Neural cell (in vitro differentiated cells): ENCODE data around the gene ASH1L. TPM values are rescaled to one million over a fixed set of nuclear protein-coding genes. Genes with fewer than 3 reads are reported as not detected.
A peak's percentile ranks its signal among the peaks of the same experiment; 100 is the strongest.

Source experiments
- H2AFZ ChIP-seq: fragments of 200-600, 300-800 bp; sonication (generic), shearing (Covaris generic); 2 replicates; pipeline ENCODE4 v1.6.0; 2014; ENCODE audit warnings: low read depth, mild to moderate bottlenecking, antibody characterized with exemption, low read length, moderate library complexity
- H3F3A ChIP-seq: fragments of 200-600 bp; shearing (Covaris generic); 2 replicates; pipeline ENCODE4 v1.6.1; 2016; ENCODE audit warnings: mild to moderate bottlenecking, moderate library complexity, mixed read lengths, antibody characterized with exemption, low read length; ENCODE audit not compliant: insufficient read depth, poor library complexity, severe bottlenecking
- H3K27ac ChIP-seq: fragments of 200-600, 300-800 bp; sonication (generic), shearing (Covaris generic); 2 replicates; pipeline ENCODE4 v1.5.1; 2014; ENCODE audit warnings: mild to moderate bottlenecking, low read length, moderate library complexity
- H3K27me3 ChIP-seq: fragments of 300-800, 200-600 bp; sonication (generic), shearing (Covaris generic); 2 replicates; pipeline ENCODE4 v1.6.0; 2014; ENCODE audit warnings: mild to moderate bottlenecking, low read depth, low read length, moderate library complexity; ENCODE audit not compliant: insufficient read depth
- H3K36me3 ChIP-seq: fragments of 300-800, 200-600 bp; sonication (generic), shearing (Covaris generic); 2 replicates; pipeline ENCODE4 v1.5.1; 2014; ENCODE audit warnings: mild to moderate bottlenecking, antibody characterized with exemption, low read length, moderate library complexity; ENCODE audit not compliant: insufficient read depth
- H3K4me2 ChIP-seq: fragments of 300-800, 200-600 bp; sonication (generic), shearing (Covaris generic); 2 replicates; pipeline ENCODE4 v1.6.0; 2014; ENCODE audit warnings: mild to moderate bottlenecking, low read length
- H3K4me3 ChIP-seq: fragments of 300-800, 200-600 bp; sonication (generic), shearing (Covaris generic); 2 replicates; pipeline ENCODE4 v1.5.1; 2014; ENCODE audit warnings: mild to moderate bottlenecking, low read length, moderate library complexity
- H3K79me2 ChIP-seq: fragments of 200-600 bp; shearing (Covaris generic); replicated peaks from 2 replicates; pipeline ENCODE4 v1.6.0; 2014; ENCODE audit warnings: mild to moderate bottlenecking, low read length, moderate library complexity; ENCODE audit not compliant: insufficient read depth
- H3K9ac ChIP-seq: fragments of 300-800, 200-600 bp; sonication (generic), shearing (Covaris generic); 2 replicates; pipeline ENCODE4 v1.6.1; 2016; ENCODE audit warnings: mild to moderate bottlenecking, low read length, mixed read lengths
- H3K9me2 ChIP-seq: fragments of 200-600 bp; shearing (Covaris generic); 2 replicates; pipeline ENCODE4 v1.6.1; 2016; ENCODE audit warnings: mild to moderate bottlenecking, low read length, mixed read lengths; ENCODE audit not compliant: insufficient read depth
- H3K9me3 ChIP-seq: fragments of 200-600, 300-800 bp; sonication (generic), shearing (Covaris generic); 2 replicates; pipeline ENCODE4 v1.6.1; 2016; ENCODE audit warnings: mild to moderate bottlenecking, mixed run types, low read length, moderate library complexity, mixed read lengths
- H4K20me1 ChIP-seq: fragments of 200-600 bp; shearing (Covaris generic); 2 replicates; pipeline ENCODE4 v1.6.1; 2016; ENCODE audit warnings: mild to moderate bottlenecking, mixed run types; ENCODE audit not compliant: insufficient read depth
- EP300 ChIP-seq: fragments of 450-650 bp; conservative IDR thresholded peaks from 2 replicates; pipeline ENCODE4 v1.6.1; 2014; ENCODE audit warnings: antibody characterized with exemption, mild to moderate bottlenecking, moderate library complexity; ENCODE audit not compliant: poor library complexity, severe bottlenecking
- EZH2 ChIP-seq: fragments of 200-600, 300-800 bp; shearing (Covaris generic), sonication (generic); IDR thresholded peaks from 2 replicates; pipeline ENCODE4 v1.6.1; 2014; ENCODE audit warnings: antibody characterized with exemption, low read length, borderline replicate concordance, mild to moderate bottlenecking; ENCODE audit not compliant: insufficient read depth, poor library complexity, severe bottlenecking
- MXI1 ChIP-seq: fragments of 450-650 bp; conservative IDR thresholded peaks from 2 replicates; pipeline ENCODE4 v1.6.1; 2014; ENCODE audit warnings: antibody characterized with exemption, mild to moderate bottlenecking; ENCODE audit not compliant: poor library complexity, severe bottlenecking
- POLR2AphosphoS5 ChIP-seq: IDR thresholded peaks from 2 replicates; pipeline ENCODE4 v1.6.1; 2012
- RAD21 ChIP-seq: fragments of 450-650 bp; conservative IDR thresholded peaks from 2 replicates; pipeline ENCODE4 v1.6.1; 2014; ENCODE audit warnings: antibody characterized with exemption, mild to moderate bottlenecking, moderate library complexity
- SMC3 ChIP-seq: fragments of 450-650 bp; conservative IDR thresholded peaks from 2 replicates; pipeline ENCODE4 v1.6.1; 2014; ENCODE audit warnings: antibody characterized with exemption, mild to moderate bottlenecking, moderate library complexity; ENCODE audit not compliant: poor library complexity
- TAF1 ChIP-seq: IDR thresholded peaks from 2 replicates; pipeline ENCODE4 v1.6.1; 2012; ENCODE audit warnings: low read depth
- polyA plus RNA-seq: library from polyadenylated mRNA; depleted of rRNA; stranded (reverse); fragments of >200 nt; gene quantifications from 2 replicates; pipeline ENCODE4 v1.2.3, GENCODE V29; 2014
- TF ChIP-seq, protein P1 (sequence below): IDR thresholded peaks from 2 replicates; pipeline ENCODE4 v1.6.1; 2012; ENCODE audit warnings: borderline replicate concordance
- TF ChIP-seq, protein P2 (sequence below): fragments of 450-650 bp; IDR thresholded peaks from 2 replicates; pipeline ENCODE4 v1.5.1; 2014; ENCODE audit warnings: antibody characterized with exemption, mild to moderate bottlenecking, moderate library complexity; ENCODE audit not compliant: poor library complexity, severe bottlenecking

ASH1L gene
- polyA plus RNA-seq, 1 donor from 2014 or later: 16.2 TPM

DNA sequence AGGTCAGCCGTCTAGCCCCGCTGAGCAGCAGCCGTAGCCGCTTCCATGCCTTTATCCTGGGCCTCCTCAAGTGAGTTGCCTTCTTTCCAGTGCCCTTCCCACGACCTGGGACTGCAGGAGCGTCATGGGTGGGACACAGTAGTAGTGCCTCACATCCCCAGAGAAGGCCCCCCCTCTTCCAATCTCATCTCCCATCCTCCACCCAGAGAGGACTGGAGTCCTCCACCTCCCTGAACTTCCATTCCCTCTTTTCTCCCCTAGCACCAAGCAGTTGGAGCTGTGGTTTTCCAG lies 237.1 kb downstream of the ASH1L start:
- Histone ChIP-seq H3K4me2 (no peak overlapping the region), H2AFZ (no peak overlapping the region), H3K36me3 (peaks cover 4% of the 10 kb centered on the region), H3K27me3 (no peaks in the 10 kb centered on the region), H4K20me1 (peaks cover 7% of the 10 kb centered on the region), H3K79me2 (peaks cover 21% of the 10 kb centered on the region), H3K9ac (no peak overlapping the region), H3K4me3 (peak overlapping the region; percentile 90), H3F3A (no peaks in the 10 kb centered on the region), H3K27ac (no peak overlapping the region), H3K9me2 (no peaks in the 10 kb centered on the region), H3K9me3 (no peaks in the 10 kb centered on the region)
- no peak for TF ChIP-seq RAD21
- TF ChIP-seq POLR2AphosphoS5: no peak
- TF ChIP-seq EP300: no peak
- no peak for TF ChIP-seq TAF1

- TF ChIP-seq EP300: no peak
- TF ChIP-seq SMC3: peak; percentile 42
- TF ChIP-seq, protein P1, sequence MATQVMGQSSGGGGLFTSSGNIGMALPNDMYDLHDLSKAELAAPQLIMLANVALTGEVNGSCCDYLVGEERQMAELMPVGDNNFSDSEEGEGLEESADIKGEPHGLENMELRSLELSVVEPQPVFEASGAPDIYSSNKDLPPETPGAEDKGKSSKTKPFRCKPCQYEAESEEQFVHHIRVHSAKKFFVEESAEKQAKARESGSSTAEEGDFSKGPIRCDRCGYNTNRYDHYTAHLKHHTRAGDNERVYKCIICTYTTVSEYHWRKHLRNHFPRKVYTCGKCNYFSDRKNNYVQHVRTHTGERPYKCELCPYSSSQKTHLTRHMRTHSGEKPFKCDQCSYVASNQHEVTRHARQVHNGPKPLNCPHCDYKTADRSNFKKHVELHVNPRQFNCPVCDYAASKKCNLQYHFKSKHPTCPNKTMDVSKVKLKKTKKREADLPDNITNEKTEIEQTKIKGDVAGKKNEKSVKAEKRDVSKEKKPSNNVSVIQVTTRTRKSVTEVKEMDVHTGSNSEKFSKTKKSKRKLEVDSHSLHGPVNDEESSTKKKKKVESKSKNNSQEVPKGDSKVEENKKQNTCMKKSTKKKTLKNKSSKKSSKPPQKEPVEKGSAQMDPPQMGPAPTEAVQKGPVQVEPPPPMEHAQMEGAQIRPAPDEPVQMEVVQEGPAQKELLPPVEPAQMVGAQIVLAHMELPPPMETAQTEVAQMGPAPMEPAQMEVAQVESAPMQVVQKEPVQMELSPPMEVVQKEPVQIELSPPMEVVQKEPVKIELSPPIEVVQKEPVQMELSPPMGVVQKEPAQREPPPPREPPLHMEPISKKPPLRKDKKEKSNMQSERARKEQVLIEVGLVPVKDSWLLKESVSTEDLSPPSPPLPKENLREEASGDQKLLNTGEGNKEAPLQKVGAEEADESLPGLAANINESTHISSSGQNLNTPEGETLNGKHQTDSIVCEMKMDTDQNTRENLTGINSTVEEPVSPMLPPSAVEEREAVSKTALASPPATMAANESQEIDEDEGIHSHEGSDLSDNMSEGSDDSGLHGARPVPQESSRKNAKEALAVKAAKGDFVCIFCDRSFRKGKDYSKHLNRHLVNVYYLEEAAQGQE: no peak
- peak; percentile 24 for TF ChIP-seq RAD21
- no peak for TF ChIP-seq POLR2AphosphoS5
- TF ChIP-seq TAF1: no peak
- no peak for TF ChIP-seq MXI1
- TF ChIP-seq, protein P2, sequence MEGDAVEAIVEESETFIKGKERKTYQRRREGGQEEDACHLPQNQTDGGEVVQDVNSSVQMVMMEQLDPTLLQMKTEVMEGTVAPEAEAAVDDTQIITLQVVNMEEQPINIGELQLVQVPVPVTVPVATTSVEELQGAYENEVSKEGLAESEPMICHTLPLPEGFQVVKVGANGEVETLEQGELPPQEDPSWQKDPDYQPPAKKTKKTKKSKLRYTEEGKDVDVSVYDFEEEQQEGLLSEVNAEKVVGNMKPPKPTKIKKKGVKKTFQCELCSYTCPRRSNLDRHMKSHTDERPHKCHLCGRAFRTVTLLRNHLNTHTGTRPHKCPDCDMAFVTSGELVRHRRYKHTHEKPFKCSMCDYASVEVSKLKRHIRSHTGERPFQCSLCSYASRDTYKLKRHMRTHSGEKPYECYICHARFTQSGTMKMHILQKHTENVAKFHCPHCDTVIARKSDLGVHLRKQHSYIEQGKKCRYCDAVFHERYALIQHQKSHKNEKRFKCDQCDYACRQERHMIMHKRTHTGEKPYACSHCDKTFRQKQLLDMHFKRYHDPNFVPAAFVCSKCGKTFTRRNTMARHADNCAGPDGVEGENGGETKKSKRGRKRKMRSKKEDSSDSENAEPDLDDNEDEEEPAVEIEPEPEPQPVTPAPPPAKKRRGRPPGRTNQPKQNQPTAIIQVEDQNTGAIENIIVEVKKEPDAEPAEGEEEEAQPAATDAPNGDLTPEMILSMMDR: peak; percentile 60
- TF ChIP-seq EZH2: no peak
- Histone ChIP-seq H3K27ac (no peak overlapping the region), H3K27me3 (no peaks in the 10 kb centered on the region), H3K4me2 (peak overlapping the region; percentile 99), H2AFZ (no peak overlapping the region), H3K79me2 (peaks cover 27% of the 10 kb centered on the region), H3K4me3 (peak overlapping the region; percentile 90), H3K9me3 (no peaks in the 10 kb centered on the region), H3K9me2 (no peaks in the 10 kb centered on the region), H3F3A (no peaks in the 10 kb centered on the region), H4K20me1 (peaks cover 7% of the 10 kb centered on the region), H3K36me3 (peaks cover 4% of the 10 kb centered on the region), H3K9ac (peak overlapping the region; percentile 91)
Measured at GRCh38 chr1:155324717-155325602, 237.6 kb downstream of the ASH1L start.
